SK-N-DZ (cell line): Measurements from ENCODE around the gene PSMD6. TPM values are rescaled to one million over a fixed set of nuclear protein-coding genes. Genes with fewer than 3 reads are reported as not detected.

Source experiments
- DNase-seq: peaks from one replicate; pipeline ENCODE4 v3.0.0-alpha.2; 2015; ENCODE audit warnings: low spot score
- polyA plus RNA-seq, 2 experiments: library from polyadenylated mRNA; depleted of rRNA; stranded (reverse); fragments of >200 nt; gene quantifications; 2 replicates each; pipeline ENCODE4 v1.2.3, GENCODE V29; 2014

Gene PSMD6
- 94.1 and 105 TPM in 2 replicates for polyA plus RNA-seq (2014; cell fraction: cytosol; rRNA removed)
- polyA plus RNA-seq (2014; cell fraction: nucleus; rRNA removed) = 52.0 and 54.7 TPM in 2 replicates

GRCh38 chr3:64023187-64023860 lies at the start of gene PSMD6:
Gene PSMD6 (minus strand): TSS chr3:64023494. CDS start chr3:64023419, 75 bp downstream.
- peak; percentile 80 for DNase-seq

GRCh38 chr3:64072126-64072525 lies 48.8 kb upstream of the PSMD6 start:
- no peak for DNase-seq

- DNase-seq = no peak
These were observed 47.4 kb upstream of the PSMD6 start for GRCh38 chr3:64070704-64071103.

GRCh38 chr3:64067506-64068346 lies 44.4 kb upstream of the PSMD6 start:
- peak; percentile 40 for DNase-seq

GRCh38 chr3:64064804-64065203 lies 41.5 kb upstream of the PSMD6 start:
- DNase-seq = no peak

GRCh38 chr3:64063983-64064438 lies 40.7 kb upstream of the PSMD6 start:
- no peak for DNase-seq

GRCh38 chr3:64063207-64063982 lies 40.1 kb upstream of the PSMD6 start:
- no peak for DNase-seq

GRCh38 chr3:64061628-64062027 lies 38.3 kb upstream of the PSMD6 start:
- no peak for DNase-seq

- no peak for DNase-seq
These were observed 36.3 kb upstream of the PSMD6 start for GRCh38 chr3:64059484-64060175.

- no peak for DNase-seq
These were observed 35.3 kb upstream of the PSMD6 start for GRCh38 chr3:64058566-64058965.

- no peak for DNase-seq
These were observed 33.9 kb upstream of the PSMD6 start for GRCh38 chr3:64057231-64057630.

- DNase-seq = no peak
These were observed 33.4 kb upstream of the PSMD6 start for GRCh38 chr3:64056606-64057180.

- DNase-seq = no peak
These were observed 31.8 kb upstream of the PSMD6 start for GRCh38 chr3:64055076-64055475.

GRCh38 chr3:64054488-64054887 lies 31.2 kb upstream of the PSMD6 start:
- no peak for DNase-seq

- peak; percentile 79 for DNase-seq
These were observed 30.3 kb upstream of the PSMD6 start for GRCh38 chr3:64053581-64053980.

- no peak for DNase-seq
These were observed 29.8 kb upstream of the PSMD6 start for GRCh38 chr3:64053117-64053516.

- DNase-seq = no peak
These were observed 26.5 kb upstream of the PSMD6 start for GRCh38 chr3:64049832-64050231.

GRCh38 chr3:64049136-64049535 lies 25.8 kb upstream of the PSMD6 start:
- DNase-seq = no peak

- no peak for DNase-seq
These were observed 25.4 kb upstream of the PSMD6 start for GRCh38 chr3:64048631-64049061.

- no peak for DNase-seq
These were observed 24.5 kb upstream of the PSMD6 start for GRCh38 chr3:64047787-64048186.
